BE2C (cell line): Measurements from ENCODE around the gene MBP. TPM values are rescaled to one million over a fixed set of nuclear protein-coding genes. Genes with fewer than 3 reads are reported as not detected.

Experiments
- DNase-seq: peaks from one replicate; pipeline ENCODE4 v3.0.0-alpha.2; 2020
- H3K27me3 ChIP-seq: fragments of 250-450 bp; sonication (Bioruptor Pico); 2 replicates; pipeline ENCODE4 v1.5.1; 2020; ENCODE audit warnings: mild to moderate bottlenecking
- H3K36me3 ChIP-seq: fragments of 250-450 bp; sonication (Bioruptor Pico); 2 replicates; pipeline ENCODE4 v1.5.1; 2020; ENCODE audit warnings: mild to moderate bottlenecking
- H3K4me1 ChIP-seq: fragments of 250-450 bp; sonication (Bioruptor Pico); 2 replicates; pipeline ENCODE4 v1.5.1; 2020
- H3K4me3 ChIP-seq: 2 replicates; pipeline ENCODE4 v1.5.1; 2011; ENCODE audit warnings: low read depth, low read length
- H3K9me3 ChIP-seq: fragments of 250-450 bp; sonication (Bioruptor Pico); 2 replicates; pipeline ENCODE4 v1.5.1; 2020
- CTCF ChIP-seq: IDR thresholded peaks from 2 replicates; pipeline ENCODE4 v1.5.1; 2012; ENCODE audit warnings: mild to moderate bottlenecking, low read depth, low read length
- polyA plus RNA-seq: library from polyadenylated mRNA; unstranded; fragments of >200 nt; gene quantifications from one replicate; pipeline ENCODE4 v1.2.1, GENCODE V29; 2012; ENCODE audit warnings: low read depth, missing spikeins; ENCODE audit not compliant: insufficient read length, insufficient read depth

The MBP gene
- polyA plus RNA-seq = 0.56 TPM

GRCh38 chr18:77132369-77133050 lies at the start of gene MBP:
Gene MBP (minus strand): TSS chr18:77132783. CDS start chr18:77105261, 27,522 bp downstream.
- Histone ChIP-seq H3K4me1 (0 out of 2 replicates have a peak, but pooled peaks cover 2% of the 10 kb centered on the region), H3K27me3 (no peaks in the 10 kb centered on the region), H3K36me3 (no peaks in the 10 kb centered on the region), H3K4me3 (peak within 1 kb of the TSS; percentile 41), H3K9me3 (no peaks in the 10 kb centered on the region)
- no peak for DNase-seq
- TF ChIP-seq CTCF = no peak

DNA sequence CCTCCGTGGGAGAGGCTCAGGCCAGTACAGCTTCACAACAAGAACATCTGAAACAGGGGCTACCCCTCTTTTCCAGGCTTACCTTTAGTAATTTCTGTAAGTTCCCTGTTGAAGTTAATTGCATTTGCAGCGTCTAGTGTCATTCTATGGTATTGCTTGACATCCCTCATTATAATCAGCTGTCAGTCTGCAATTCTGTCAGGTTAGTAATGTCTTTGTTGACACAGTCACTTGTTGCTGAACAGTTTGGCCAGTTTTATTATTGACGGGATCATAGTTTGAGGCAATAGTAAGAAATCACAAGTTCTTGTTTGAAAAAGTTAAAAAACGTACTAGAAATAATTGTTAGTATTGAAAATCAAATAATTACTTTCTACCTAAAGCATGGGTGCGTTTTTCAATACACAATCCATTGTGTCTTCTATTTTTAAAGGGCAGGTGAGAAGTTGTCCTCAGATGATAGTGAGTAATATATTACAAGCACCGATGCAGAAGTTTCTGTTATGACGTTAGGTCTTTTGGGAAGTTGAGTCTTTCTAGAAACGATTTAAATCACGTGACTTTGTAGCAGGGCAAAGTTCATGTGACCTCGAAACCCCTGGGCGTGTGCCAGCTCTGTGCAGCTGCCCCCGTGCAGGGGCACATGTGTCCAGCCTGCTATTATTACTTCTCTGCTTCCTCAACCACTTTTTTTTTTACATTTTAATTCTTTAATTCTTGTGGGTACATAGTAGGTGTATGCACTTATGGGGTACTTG lies 49.5 kb upstream of the MBP start:
- DNase-seq = no peak
- Histone ChIP-seq H3K4me1 (no peaks in the 10 kb centered on the region), H3K4me3 (no peak overlapping the region), H3K27me3 (no peaks in the 10 kb centered on the region), H3K36me3 (no peaks in the 10 kb centered on the region), H3K9me3 (no peaks in the 10 kb centered on the region)
- no peak for TF ChIP-seq CTCF

DNA sequence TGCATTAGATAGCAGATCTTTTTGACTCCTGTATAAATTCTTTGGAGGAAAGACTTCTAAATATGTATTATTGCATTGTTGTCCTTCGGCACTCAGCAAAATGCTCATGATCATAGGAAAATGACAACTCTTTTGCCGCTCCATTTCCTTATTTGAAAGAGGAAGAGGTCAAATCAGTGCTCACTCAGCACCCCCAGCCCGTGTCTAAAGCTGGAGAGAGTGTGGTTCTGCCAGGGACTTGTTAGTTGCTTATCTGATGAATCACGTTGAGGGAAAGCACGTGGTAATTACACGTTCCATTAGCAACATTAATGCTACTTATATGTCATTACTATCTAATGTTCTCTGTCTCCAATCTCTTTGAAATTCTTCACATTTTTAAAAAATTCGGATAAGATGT lies 46.0 kb upstream of the MBP start:
- Histone ChIP-seq H3K9me3 (no peaks in the 10 kb centered on the region), H3K36me3 (no peaks in the 10 kb centered on the region), H3K4me3 (no peak overlapping the region), H3K27me3 (no peaks in the 10 kb centered on the region), H3K4me1 (no peaks in the 10 kb centered on the region)
- DNase-seq = no peak
- TF ChIP-seq CTCF = no peak

DNA sequence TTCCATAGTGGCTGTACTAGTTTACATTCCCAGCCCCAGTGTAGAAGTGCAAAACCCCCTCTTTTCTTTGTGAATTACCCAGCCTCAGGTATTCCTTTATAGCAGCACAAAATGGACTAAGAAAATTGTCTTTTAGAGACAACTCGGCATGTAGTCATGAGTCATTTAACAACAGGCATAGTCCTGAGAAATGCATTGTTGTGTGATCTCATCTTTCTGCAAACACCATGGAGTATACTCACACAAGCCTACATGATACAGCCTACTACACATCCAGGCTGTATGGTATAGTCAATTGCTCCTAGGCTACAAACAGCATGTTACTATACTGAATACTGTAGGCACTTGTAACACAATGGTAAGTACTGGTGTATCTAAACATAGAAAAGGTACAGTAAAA lies 44.4 kb upstream of the MBP start:
- no peak for TF ChIP-seq CTCF
- no peak for DNase-seq
- Histone ChIP-seq H3K9me3 (no peaks in the 10 kb centered on the region), H3K36me3 (no peaks in the 10 kb centered on the region), H3K4me1 (no peaks in the 10 kb centered on the region), H3K4me3 (no peak overlapping the region), H3K27me3 (no peaks in the 10 kb centered on the region)

DNA sequence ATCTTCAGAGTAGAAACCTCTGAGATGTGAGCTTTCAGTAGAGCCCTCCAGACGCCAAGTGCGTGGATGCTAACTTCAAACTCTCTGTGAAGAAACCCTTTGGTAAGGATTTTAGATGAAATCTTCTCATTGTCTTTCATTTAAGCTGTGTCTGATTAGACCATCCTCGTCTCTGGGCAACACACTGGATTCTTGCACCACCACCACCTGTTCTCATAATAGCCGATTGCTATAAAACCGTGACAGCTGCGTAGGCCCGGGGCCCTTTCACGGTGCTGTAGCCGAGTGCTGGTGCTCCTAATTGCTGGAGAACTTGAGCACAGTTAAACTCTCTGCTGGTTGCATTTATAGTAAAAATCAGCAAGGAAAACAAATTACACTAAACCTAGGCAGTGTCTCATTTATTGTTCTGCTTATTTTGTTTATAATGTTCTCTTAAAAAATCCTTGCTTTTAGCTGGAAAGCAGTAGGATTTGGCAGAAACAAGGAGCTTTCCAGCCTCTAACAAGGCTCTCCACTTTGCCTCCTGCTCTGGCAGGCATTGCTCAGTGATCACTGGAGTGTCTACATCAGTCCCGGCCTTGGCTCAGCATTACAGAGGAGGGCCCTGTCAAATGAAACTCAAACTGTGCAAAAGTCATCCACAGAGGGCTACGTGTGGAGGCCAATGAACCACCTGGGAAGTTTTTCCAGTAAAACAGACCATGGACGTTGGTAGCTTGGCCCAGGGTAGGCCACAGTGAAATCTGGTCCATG lies 40.9 kb upstream of the MBP start:
- DNase-seq = no peak
- no peaks in the 10 kb centered on the region for H3K4me1 ChIP-seq

More for the DNA sequence above, 40.9 kb upstream of the MBP start:
- TF ChIP-seq CTCF = no peak
- no peaks in the 10 kb centered on the region for H3K9me3 ChIP-seq
- H3K36me3 ChIP-seq = no peaks in the 10 kb centered on the region
- no peak overlapping the region for H3K4me3 ChIP-seq
- no peaks in the 10 kb centered on the region for H3K27me3 ChIP-seq
